Left lung (tissue), 10 donors: Measurements from ENCODE around the gene SRP72. TPM values are rescaled to one million over a fixed set of nuclear protein-coding genes. Genes with fewer than 3 reads are reported as not detected.
A peak's percentile ranks its signal among the peaks of the same experiment; 100 is the strongest.

Experiments used
- ATAC-seq: fragments of 200-7000 bp; cut with Tn5 transposase; one replicate; pipeline ENCODE4 v1.9.1; 2020; ENCODE audit warnings: moderate library complexity
- DNase-seq, 4 donors: peaks; one replicate each; pipeline ENCODE4 v3.0.0-alpha.2; 2013 to 2020
- H3K27ac ChIP-seq, 2 donors: fragments of 200-600 bp; sonication (generic) in 1 of 2; one replicate each; pipeline versions ENCODE4 v1.5.0 to v1.8.0; 2020 to 2021
- H3K27me3 ChIP-seq, 2 donors: fragments of 200-600 bp; sonication (generic) in 1 of 2; one replicate each; pipeline versions ENCODE4 v1.5.0 to v1.8.0; 2020 to 2021
- H3K36me3 ChIP-seq, 2 donors: fragments of 200-600 bp; sonication (generic) in 1 of 2; one replicate each; pipeline versions ENCODE4 v1.5.0 to v1.8.0; 2020 to 2021
- H3K4me1 ChIP-seq, 2 donors: fragments of 200-600 bp; one replicate each; pipeline ENCODE4 v1.8.0; 2021
- H3K4me3 ChIP-seq, 2 donors: fragments of 200-600 bp; sonication (generic) in 1 of 2; one replicate each; pipeline versions ENCODE4 v1.5.0 to v1.8.0; 2020 to 2021; ENCODE audit warnings: mild to moderate bottlenecking in 1 of 2
- H3K9me3 ChIP-seq, 2 donors: fragments of 200-600 bp; sonication (generic) in 1 of 2; one replicate each; pipeline versions ENCODE4 v1.5.0 to v1.8.0; 2020 to 2021
- CTCF ChIP-seq, 2 donors: fragments of 200-600 bp; sonication (generic) in 1 of 2; IDR thresholded peaks; one replicate each; pipeline versions ENCODE4 v1.5.0 to v1.8.0; 2021; ENCODE audit warnings: antibody characterized with exemption in 2 of 2
- intact Hi-C, 2 donors: fragments of 100-400 bp; cut with DNase I; formaldehyde crosslinking; loops; one replicate each; pipeline versions ENCODE4 v1.11.2 to v1.14.2; 2022
- polyA plus RNA-seq, 6 donors: library from polyadenylated mRNA; unstranded; fragments of 120-200 nt; gene quantifications; one replicate each; pipeline ENCODE4 v1.2.1, GENCODE V29; 2013; ENCODE audit not compliant: insufficient read length in 6 of 6
- total RNA-seq, 2 donors: library from RNA; stranded (reverse); fragmentation: NEBNext Ultra II Directional; extraction: Animal tissue kit (Norgen Biotek cat#: 25700); gene quantifications; one replicate each; pipeline ENCODE4 v1.2.1, GENCODE V29; 2021
- donor health status: DM: no; HTN: yes; CAD: no.
- donor health status: DM: no; HTN: no; CAD: no.

Gene SRP72
- total and polyA plus RNA-seq, 8 donors: 85.3 to 136 (median 116) TPM

GRCh38 chr4:56505269-56506130, 38.1 kb downstream of the SRP72 start, which contains the start of gene ARL9:
TSS of gene ARL9 (plus strand) at chr4:56505791. CDS start at chr4:56505863, 72 bp downstream.
- peak within 1 kb of the TSS in 1 of 2 donors; percentile 35 for H3K27ac ChIP-seq
- ATAC-seq (peak; percentile 94), DNase-seq (peak; percentile 55 to 91 (median 61))
- intact Hi-C loops: no loop called here
- H3K4me1 ChIP-seq: peaks cover 5 to 16% of the 10 kb centered on the region in 2 donors
- peaks cover 0 to 20% of the 10 kb centered on the region in 2 donors for H3K27me3 ChIP-seq
- H3K36me3 ChIP-seq: peaks cover 0 to 31% of the 10 kb centered on the region in 2 donors
- no peak for TF ChIP-seq CTCF (IDR thresholded peaks at IDR 0.05)
- H3K9me3 ChIP-seq: no peaks in the 10 kb centered on the region
- H3K4me3 ChIP-seq: peak within 1 kb of the TSS; percentile 44 to 54

DNA sequence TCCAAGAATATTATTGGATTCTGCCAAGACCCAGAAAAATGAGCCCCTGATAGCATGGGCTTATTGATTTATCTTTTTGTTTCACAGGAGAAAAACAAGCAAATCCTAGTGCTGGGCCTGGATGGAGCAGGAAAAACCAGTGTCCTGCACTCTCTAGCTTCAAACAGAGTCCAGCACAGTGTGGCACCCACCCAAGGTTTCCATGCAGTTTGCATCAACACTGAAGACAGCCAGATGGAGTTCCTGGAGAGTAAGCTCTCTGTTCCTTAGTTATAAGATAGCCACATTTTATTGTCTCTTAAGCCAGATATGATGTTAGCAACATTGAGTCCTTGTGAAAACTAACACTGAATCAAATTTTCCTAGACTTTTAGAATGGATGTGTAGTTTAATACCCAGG, 43.7 kb downstream of the SRP72 start:
- Histone ChIP-seq H3K4me1 (peaks cover 1 to 3% of the 10 kb centered on the region in 2 donors), H3K27ac (no peak overlapping the region), H3K27me3 (peaks cover 0 to 14% of the 10 kb centered on the region in 2 donors), H3K4me3 (no peak overlapping the region), H3K36me3 (no peaks in the 10 kb centered on the region), H3K9me3 (no peaks in the 10 kb centered on the region)
- ATAC-seq (no peak), DNase-seq (peak in 1 of 4 donors; percentile 29)
- no peak for TF ChIP-seq CTCF (IDR thresholded peaks at IDR 0.05)
- intact Hi-C loops: no loop called here

DNA sequence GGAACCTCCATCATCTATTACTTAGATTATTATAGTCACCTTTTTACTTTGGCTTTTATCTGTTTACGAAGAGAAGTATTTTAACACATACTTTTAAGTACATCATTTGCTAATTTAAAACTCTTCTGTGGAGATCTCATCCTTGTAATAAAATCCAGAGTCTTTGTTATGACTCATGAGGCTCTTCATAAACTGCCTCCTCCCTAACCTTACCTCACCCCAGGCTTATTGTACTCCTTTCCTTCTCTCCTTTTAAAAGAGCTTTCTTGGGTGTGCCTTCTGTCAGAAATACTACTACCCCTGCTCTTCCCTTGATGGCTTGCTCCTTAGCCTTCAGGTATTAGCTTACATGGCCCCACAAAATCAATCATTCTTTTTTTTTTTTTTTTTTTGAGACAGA, 44.7 kb downstream of the SRP72 start:
- intact Hi-C loops: no loop called here

GRCh38 chr4:56513517-56513916, 46.1 kb downstream of the SRP72 start:
- no peak overlapping the region for H3K27ac ChIP-seq
- H3K27me3 ChIP-seq: no peaks in the 10 kb centered on the region
- no peaks in the 10 kb centered on the region for H3K9me3 ChIP-seq
- ATAC-seq: no peak
- intact Hi-C loops: no loop called here
- H3K36me3 ChIP-seq: no peaks in the 10 kb centered on the region
- no peak overlapping the region for H3K4me3 ChIP-seq
- H3K4me1 ChIP-seq: no peaks in the 10 kb centered on the region
- no peak for DNase-seq
- TF ChIP-seq CTCF (IDR thresholded peaks at IDR 0.05): no peak

More for the DNA sequence above, 44.7 kb downstream of the SRP72 start:
- ATAC-seq (no peak), DNase-seq (no peak)
- TF ChIP-seq CTCF (IDR thresholded peaks at IDR 0.05): no peak
- H3K4me3 ChIP-seq: no peak overlapping the region
- no peak overlapping the region for H3K27ac ChIP-seq
- no peaks in the 10 kb centered on the region for H3K9me3 ChIP-seq
- peaks cover 0 to 3% of the 10 kb centered on the region in 2 donors for H3K27me3 ChIP-seq
- no peaks in the 10 kb centered on the region for H3K4me1 ChIP-seq
- H3K36me3 ChIP-seq: no peaks in the 10 kb centered on the region
